Activated CD8-positive, alpha-beta memory T cell treated with anti-CD3 and anti-CD28 coated beads for 1 hour (primary cell): Measurements from ENCODE around the gene OGFR.
A peak's percentile ranks its signal among the peaks of the same experiment; 100 is the strongest.

ENCODE experiments used
- DNase-seq, 2 donors: peaks; one replicate each; pipeline ENCODE4 v3.0.0-alpha.2; 2020; ENCODE audit warnings: low read depth in 1 of 2; ENCODE audit errors: extremely low read depth in 1 of 2

OGFR gene

GRCh38 chr20:62769346-62770071 lies 35.1 kb upstream of the OGFR start:
- DNase-seq = no peak

DNA sequence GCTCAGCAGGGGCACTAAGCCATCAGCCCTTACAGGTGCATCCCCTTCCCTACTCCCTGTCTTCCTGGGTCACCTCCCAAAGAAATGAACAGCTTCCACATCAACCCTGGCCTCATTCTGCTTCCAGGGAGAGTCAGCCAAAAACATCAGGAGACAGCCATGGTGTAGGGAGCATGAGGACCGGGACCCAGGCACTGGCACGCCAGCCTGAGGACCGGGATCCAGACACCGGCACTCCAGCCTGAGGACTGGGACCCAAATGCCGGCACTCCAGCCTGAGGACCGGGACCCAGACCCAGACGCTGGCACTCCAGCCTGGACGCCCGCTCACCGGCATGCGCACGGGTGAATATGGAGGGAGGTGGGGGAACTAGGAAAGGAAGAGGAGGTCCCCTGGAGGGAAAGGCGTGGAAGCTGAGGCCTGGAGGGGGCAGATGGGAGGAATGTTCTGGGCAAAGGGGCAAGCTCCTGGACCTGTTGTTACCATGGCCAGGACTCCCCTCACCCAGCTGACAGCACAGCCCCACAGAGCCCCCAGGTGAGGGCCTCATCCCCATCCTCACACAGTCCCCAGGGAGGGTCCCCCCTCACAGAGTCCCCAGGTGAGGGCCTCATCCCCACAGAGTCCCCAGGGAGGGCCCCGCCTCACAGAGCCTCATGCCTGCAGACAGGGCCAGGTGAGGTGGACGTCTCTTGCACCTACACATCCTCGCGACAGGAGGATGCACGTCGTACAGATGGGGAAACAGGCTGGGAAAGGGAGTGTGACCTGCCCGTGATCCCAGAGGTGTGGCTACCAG lies 34.3 kb upstream of the OGFR start:
- no peak for DNase-seq

DNA sequence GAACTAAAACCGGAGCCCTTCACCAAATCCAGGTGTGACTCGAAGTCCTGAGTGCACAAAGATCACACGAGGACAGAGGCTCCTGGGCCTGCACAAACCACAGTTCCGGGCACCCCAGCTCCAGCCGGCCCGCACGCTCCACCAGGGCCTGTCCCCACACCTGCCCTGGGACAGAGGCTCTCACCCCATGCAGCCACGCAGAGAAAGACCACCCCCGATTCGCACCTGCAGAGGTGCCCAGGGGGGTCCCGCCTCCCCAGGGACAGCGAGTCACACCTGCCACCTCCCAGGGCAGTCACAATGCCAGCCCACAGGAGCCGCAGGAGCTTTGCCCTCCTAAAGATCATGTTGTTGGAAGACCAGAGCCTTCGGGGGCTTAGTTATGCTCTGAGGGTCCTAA lies 33.7 kb upstream of the OGFR start:
- DNase-seq = no peak

DNA sequence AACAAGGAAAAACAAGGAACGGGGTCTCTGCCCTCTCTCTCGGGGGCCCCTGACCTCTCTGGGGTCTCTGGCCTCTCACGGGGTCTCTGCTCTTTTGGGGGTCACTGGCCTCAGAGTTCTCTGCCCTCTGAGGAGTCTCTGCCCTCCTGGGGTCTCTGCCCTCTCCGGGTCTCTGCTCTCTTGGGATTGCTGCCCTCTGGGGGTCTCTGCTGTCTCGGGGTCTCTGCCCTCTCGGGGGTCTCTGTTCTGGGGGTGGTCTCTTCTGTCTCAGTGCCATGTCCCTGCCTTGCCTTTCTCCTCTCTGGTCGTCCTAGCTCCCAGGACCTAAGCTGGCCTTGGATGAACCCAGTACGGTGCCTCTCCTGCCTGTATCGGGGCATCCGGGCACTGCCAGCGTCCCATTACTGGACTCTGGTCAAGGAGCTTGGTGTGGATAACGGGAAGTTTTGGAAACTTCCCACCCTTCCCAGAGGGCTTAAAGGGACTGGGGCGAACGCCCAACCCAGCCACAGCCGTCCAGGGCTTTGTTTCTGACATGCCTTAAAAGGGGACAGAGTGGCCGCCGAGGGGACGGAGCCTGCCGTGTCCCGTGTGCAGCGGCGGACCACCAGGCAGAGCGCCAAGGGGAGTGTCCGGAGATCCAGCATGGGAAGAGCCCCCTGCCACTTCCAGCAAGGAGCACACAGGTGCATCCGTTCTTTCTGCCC lies 33.1 kb upstream of the OGFR start:
- DNase-seq = no peak

- no peak for DNase-seq
These were observed 32.5 kb upstream of the OGFR start for GRCh38 chr20:62772103-62772611.

GRCh38 chr20:62772619-62772989 lies 32.0 kb upstream of the OGFR start:
- DNase-seq = no peak

GRCh38 chr20:62772990-62773844 lies 31.4 kb upstream of the OGFR start:
- no peak for DNase-seq

DNA sequence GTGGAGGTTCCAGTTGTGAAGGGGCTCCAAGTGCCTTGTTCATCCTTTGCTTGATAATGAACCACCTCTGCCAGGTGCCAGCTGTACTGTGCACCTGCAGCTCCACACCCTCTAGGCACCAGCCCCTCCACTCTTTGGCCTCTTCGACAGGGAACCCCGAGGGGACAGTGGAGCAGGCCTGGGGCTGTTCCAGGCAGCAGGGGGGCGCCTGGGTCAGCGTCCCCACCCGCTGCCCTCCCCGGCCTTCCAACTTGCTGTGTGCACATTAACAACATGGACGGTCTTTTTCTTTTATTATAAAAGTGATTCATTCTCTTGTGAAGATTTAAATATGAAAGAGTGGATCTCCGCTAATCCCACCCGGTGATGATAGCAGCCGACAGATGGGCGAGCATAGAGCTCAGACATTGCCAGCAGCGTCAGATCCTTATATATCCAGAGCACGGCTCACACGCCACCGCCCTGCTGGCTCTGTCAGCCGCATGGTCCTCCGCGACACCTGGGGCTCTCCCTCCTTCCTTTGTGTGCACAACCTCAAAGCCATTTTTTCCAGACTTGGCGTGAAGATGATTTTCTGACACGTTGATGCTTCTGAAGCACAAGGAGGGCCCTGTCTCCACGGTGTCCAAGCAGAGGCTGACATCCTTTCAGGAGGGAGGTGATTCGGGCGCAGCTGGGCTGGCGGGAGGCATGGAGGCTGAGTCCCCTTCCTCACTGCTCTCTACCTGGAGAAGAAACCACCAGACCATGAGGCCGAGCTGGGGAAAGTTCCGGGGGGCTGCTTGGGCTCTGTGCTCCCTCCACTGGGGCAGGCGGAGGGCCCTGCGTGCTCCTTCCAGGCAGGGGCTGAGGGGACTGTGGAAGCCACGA lies 30.6 kb upstream of the OGFR start:
- no peak for DNase-seq

- DNase-seq = no peak
These were observed 29.9 kb upstream of the OGFR start for GRCh38 chr20:62774762-62775161.

DNA sequence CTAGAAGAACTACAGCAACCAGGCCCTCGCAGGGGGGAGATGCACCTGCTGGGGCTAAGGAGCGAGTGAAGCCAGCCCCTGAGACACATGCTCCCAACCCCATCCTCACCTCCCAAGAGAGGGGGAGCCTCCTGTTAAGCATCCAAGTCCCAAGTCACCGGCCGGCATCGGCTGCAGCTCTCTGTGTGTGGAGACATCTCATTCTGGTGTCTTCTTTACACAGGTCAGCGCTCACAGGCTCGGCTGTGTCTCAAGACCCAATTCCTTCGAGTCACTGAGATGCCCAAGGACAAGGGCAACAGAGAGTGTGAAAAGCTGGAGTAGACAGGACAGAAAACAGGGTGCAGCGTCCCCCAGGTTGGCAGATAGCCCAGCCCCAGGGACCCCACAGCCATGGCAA lies 29.4 kb upstream of the OGFR start:
- no peak for DNase-seq

DNA sequence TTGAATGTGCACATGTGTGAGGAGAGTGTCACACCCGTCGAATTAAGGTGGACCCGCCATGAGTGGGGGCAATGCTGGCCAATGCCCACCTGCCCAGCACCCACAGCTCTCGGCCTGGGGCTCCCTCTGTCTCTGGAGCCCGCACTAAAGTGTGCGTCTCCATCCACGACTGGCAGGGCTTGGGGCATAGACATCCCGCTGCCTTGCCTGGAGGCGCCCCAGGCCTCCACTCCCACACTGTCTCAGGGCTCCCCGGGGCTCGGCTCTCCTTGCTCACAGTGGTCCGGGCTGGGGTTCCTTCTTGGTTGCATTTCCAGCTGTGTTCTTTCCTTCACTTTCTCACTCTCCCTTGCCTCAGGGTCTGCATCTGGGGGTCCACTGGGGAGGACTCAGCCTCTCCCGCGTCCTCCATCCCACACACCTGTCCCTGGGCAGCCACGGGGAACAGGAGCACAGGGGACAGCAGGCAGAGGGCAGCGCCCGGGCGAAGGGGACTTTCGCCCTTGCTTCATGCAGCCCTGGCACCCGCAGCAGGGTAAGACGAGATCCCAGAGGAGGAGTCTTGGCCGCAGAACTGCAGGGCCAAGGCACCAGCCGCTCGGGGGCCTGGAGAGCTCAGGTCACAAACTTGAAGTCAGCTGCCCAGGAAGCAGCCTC lies 28.5 kb upstream of the OGFR start:
- DNase-seq = no peak

DNA sequence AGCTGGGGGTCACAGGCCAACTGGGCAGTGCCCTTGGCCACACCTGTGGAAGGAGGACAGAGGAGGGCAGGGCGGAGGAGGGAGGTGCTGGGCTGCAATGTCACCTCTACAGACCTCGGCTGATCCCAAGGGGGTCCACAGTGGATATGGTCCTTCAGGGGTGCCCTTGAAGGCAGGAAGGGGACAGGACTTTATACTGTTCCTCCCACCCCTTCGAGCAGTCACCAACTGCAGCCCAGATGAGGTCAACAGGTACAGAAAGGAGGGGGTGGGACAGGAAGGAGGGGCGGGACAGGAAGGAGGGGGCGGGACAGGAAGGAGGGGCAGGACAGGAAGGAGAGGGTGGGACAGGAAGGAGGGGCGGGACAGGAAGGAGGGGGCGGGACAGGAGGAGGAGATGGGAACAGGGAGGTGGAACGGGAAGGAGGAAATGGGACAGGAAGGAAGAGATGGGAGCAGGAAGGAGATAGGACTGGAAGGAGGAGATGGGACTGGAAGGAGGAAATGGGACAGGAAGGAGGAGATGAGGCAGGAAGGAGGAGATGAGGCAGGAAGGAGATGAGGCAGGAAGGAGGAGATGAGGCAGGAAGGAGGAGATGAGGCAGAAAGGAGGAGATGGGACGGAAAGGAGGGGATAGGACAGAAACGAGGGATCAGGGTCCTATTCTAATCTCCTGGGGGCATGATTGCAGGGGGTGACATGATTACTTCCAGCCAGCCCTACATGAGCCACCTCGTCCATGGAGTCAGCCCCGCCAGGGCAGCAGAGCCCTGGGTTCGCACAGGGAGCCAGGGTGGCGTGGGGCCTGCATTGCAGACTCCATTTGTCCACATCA lies 27.7 kb upstream of the OGFR start:
- DNase-seq = peak in 1 of 2 donors; percentile 35

GRCh38 chr20:62777528-62777830 lies 27.2 kb upstream of the OGFR start:
- DNase-seq = no peak

GRCh38 chr20:62778058-62778457 lies 26.6 kb upstream of the OGFR start:
- no peak for DNase-seq

DNA sequence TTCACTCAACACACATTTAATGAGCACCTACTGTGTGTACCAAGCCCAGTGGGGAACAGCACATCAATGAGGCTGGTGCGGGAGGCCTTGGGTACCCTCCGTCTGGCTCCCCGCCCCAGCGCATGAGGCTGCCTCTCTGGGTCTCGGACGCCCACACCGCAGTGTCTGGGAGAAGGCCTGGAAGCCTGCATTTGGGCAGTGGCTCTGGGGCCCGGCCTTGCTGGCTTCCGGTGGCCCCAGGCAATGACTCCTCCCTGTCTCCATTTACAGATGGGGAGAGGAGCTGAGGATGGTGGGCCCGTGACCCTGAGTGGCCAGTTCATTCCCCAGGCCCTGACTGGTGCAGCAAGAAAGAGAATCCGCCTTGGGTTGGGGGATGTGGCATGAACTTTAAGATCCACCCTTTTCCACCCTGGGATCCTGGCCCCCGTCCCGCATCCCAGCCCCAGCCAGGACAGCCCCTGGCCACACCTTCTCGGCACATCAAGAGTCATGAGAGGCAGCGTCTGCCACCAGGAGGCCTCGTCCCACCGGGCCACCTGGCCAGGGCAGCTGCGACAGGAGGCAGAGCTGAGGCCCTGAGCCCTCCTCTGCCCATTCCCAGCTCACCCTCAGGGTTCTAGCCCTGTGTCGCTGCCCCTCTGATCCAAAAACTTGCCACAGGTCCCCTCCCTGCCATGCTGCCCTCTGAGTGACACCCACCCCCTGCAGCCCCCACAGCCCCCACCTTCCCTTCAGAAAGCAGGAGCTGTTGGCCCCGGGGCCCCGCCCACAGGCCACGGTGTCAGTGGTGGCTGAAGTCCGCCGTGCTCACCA lies 25.8 kb upstream of the OGFR start:
- no peak for DNase-seq

GRCh38 chr20:62779417-62779685 lies 25.3 kb upstream of the OGFR start:
- no peak for DNase-seq

- no peak for DNase-seq
These were observed 24.4 kb upstream of the OGFR start for GRCh38 chr20:62780204-62780603.

DNA sequence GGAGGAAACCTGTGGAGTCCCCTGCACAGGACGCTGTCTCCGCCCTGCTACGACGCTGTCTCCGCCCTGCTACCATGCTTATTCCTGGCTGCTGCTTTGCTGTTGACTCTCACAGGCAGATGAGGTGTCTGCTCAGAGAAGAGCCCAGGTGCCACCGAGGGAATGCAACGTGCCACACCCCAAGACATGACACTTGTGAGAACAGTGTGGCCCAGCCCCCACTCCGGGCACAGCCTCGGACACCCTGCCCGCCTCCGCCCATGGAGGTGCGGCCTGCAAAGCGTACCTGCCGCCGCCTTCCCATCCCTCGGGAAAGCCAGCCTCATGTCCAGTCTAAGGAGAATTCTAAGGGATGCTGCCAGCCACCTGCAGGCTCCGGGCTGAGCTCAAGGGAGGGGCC lies 23.9 kb upstream of the OGFR start:
- DNase-seq = no peak
